Common myeloid progenitor, CD34-positive (primary cell): ENCODE results near the gene THSD7B.

Experiments used
- CTCF ChIA-PET: fragments of 350-600 bp; sonication (Branson Sonifier 250); formaldehyde crosslinking; loops from one replicate; lab custom pipeline; 2021; ENCODE audit warnings: antibody characterized with exemption; lab: Charles Lee
- POLR2A ChIA-PET: fragments of 350-600 bp; sonication (Branson Sonifier 250); formaldehyde crosslinking; loops from one replicate; lab custom pipeline; 2021; ENCODE audit warnings: antibody characterized with exemption; lab: Charles Lee
- DNase-seq, 3 donors: peaks; one replicate each; pipeline versions ENCODE4 v3.0.0 to v3.0.0-alpha.2; 2013
- H3K27ac ChIP-seq, 2 experiments: 1 replicate in 1 of 2; 2 replicates in 1 of 2; pipeline ENCODE4 v1.7.0; 2013; ENCODE audit warnings: inconsistent platforms in 2 of 2, low read length in 2 of 2, mild to moderate bottlenecking in 2 of 2, low read depth in 1 of 2, moderate library complexity in 1 of 2; ENCODE audit not compliant: severe bottlenecking in 2 of 2, insufficient read depth in 1 of 2, poor library complexity in 1 of 2
- H3K27me3 ChIP-seq, 5 experiments: replicated peaks in 2 of 5; 1 replicate in 3 of 5; 2 replicates in 2 of 5; pipeline versions ENCODE4 v1.6.1 to v1.7.0; 2013; ENCODE audit warnings: low read length in 4 of 5, mild to moderate bottlenecking in 2 of 5, moderate library complexity in 2 of 5, inconsistent platforms in 1 of 5; ENCODE audit not compliant: insufficient read depth in 5 of 5, control insufficient read depth in 4 of 5
- H3K36me3 ChIP-seq, 4 experiments: 1 replicate in 2 of 4; 2 replicates in 2 of 4; pipeline versions ENCODE4 v1.6.1 to v1.7.0; 2013; ENCODE audit warnings: low read length in 3 of 4, control low read depth in 1 of 4, mild to moderate bottlenecking in 1 of 4; ENCODE audit not compliant: control insufficient read depth in 4 of 4, insufficient read depth in 4 of 4
- H3K4me1 ChIP-seq, 4 experiments: 1 replicate in 3 of 4; 2 replicates in 1 of 4; pipeline versions ENCODE4 v1.6.1 to v1.7.1; 2013; ENCODE audit warnings: low read length in 3 of 4, mild to moderate bottlenecking in 3 of 4, control low read depth in 1 of 4, inconsistent platforms in 1 of 4, moderate library complexity in 1 of 4; ENCODE audit not compliant: control insufficient read depth in 4 of 4, insufficient read depth in 4 of 4; ENCODE audit errors: control extremely low read depth in 1 of 4
- H3K4me3 ChIP-seq, 7 experiments: 1 replicate in 4 of 7; 2 replicates in 3 of 7; pipeline versions ENCODE4 v1.5.1 to v1.7.0; 2013; ENCODE audit warnings: mild to moderate bottlenecking in 7 of 7, low read length in 6 of 7, moderate library complexity in 6 of 7, inconsistent platforms in 2 of 7, low read depth in 2 of 7, control low read depth in 1 of 7; ENCODE audit not compliant: insufficient read depth in 4 of 7, control insufficient read depth in 1 of 7; ENCODE audit errors: extremely low read depth in 1 of 7
- H3K9me3 ChIP-seq, 5 experiments: 1 replicate in 4 of 5; 2 replicates in 1 of 5; pipeline versions ENCODE4 v1.6.1 to v1.7.1; 2013; ENCODE audit warnings: low read length in 4 of 5, mild to moderate bottlenecking in 2 of 5, inconsistent platforms in 1 of 5, low read depth in 1 of 5, moderate library complexity in 1 of 5; ENCODE audit not compliant: control insufficient read depth in 4 of 5, insufficient read depth in 2 of 5; ENCODE audit errors: control extremely low read depth in 1 of 5
- WGBS: methylation state at CpG from one replicate; pipeline ENCODE4 v1.1.5; 2013; ENCODE audit not compliant: insufficient coverage; 5-methylcytosine and 5-hydroxymethylcytosine counted together

Gene THSD7B

DNA sequence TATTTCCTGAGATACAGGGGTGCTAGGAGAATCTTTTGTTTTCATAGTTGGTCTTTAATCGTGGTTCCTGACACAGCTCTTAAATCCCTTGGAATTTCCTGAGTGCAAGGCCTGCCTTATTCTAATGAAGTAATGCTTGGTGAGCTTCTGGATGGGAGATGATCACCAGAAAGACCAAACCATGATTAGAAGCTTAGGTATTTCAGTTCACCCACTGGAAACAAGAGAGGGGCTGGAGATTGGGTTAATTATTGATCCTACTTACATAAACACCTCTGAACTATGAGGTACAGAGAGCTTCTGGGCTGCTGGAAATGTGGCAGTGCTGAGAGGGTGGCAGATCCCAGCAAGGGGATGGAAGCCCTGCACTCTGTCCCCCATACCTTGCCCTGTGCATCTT, 406.8 kb downstream of the THSD7B start:
- ChIA-PET POLR2A (no interaction called here), CTCF (interaction anchor here (1.2 kb wide), 1 partner anchor 9 kb away, joined by 4 read pairs; no protein-coding TSS in a partner anchor)
- H3K27me3 ChIP-seq: no peaks in the 10 kb centered on the region
- no peak overlapping the region for H3K4me3 ChIP-seq
- no peaks in the 10 kb centered on the region for H3K36me3 ChIP-seq
- H3K4me1 ChIP-seq: no peaks in the 10 kb centered on the region
- H3K27ac ChIP-seq: no peak overlapping the region
- WGBS: 0% methylated on average over 1 of the region's 1 CpG
- no peak for DNase-seq
- no peaks in the 10 kb centered on the region for H3K9me3 ChIP-seq

DNA sequence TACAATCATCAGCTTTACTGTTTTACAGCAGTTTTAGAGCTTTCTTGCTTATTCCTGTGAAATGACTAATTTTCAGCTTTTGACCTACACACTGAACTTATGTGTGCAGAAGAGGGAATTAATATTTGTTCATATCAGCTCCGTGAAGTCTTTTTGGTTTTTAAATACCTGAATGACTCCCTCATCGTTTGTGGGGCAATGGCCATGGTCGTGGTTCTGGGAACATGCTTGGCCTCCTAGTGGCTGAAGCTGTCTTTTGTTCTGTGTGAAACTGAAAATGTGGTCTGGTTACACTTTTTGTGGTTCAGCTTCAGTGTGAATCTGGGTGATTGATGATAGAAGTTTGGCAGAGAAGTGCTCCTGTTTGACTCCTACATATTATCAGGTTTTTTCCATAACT, 408.1 kb downstream of the THSD7B start:
- ChIA-PET CTCF (interaction anchor here (1.0 kb wide), 1 partner anchor 10 kb away, joined by 3 read pairs; no protein-coding TSS in a partner anchor), POLR2A (no interaction called here)
- 60% methylated on average over 2 of the region's 3 CpGs for WGBS
- no peak overlapping the region for H3K4me3 ChIP-seq
- H3K27me3 ChIP-seq: no peaks in the 10 kb centered on the region
- no peaks in the 10 kb centered on the region for H3K36me3 ChIP-seq
- H3K27ac ChIP-seq: no peak overlapping the region
- no peaks in the 10 kb centered on the region for H3K9me3 ChIP-seq
- H3K4me1 ChIP-seq: no peaks in the 10 kb centered on the region
- no peak for DNase-seq

DNA sequence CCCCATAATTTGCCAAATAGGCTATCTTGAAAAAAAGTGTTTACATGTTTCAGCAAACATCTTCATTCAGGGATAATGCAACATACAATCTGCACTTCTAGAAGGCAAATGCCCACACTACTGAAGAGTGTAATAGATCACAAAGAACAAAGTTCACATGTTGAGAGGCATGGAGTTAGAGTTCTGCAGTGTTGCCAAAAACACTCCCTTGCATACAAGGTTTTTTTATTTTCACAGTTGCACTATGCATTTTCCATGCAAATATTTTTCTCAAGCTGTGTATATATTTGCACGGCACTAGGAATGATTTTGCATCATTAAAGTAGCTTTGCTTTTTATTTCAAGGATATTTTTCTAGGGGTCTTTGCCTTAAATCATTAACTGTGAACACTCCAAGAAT, 409.9 kb downstream of the THSD7B start:
- DNase-seq: no peak
- H3K36me3 ChIP-seq: no peaks in the 10 kb centered on the region
- H3K4me1 ChIP-seq: no peaks in the 10 kb centered on the region
- H3K4me3 ChIP-seq: no peak overlapping the region
- CTCF ChIA-PET: no interaction called here
- no peaks in the 10 kb centered on the region for H3K9me3 ChIP-seq
- WGBS: no CpG with 5 or more reads among the region's 1 CpG
- H3K27me3 ChIP-seq: no peaks in the 10 kb centered on the region
- POLR2A ChIA-PET: no interaction called here
- H3K27ac ChIP-seq: no peak overlapping the region

DNA sequence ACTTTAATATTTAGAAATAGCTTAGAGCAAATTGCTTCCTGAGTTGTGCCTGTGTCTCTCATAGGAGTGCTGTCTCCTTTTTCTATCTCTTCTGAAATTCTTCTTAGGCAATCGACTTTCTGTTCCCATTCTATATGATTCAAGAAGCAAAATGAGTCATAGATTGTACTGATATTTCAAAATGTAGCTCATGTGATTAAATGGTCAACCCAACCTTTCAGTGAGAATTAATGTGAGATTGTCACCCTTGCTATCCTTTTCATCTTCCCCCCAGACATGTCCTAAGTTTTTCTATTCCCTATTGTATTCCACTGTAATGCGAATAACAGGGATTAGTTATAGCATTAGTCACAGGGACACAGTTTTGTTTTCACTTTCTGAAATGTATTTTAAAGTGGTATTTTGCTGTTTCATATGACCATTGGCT, 413.6 kb downstream of the THSD7B start:
- no peaks in the 10 kb centered on the region for H3K9me3 ChIP-seq
- H3K27ac ChIP-seq: no peak overlapping the region
- no peak overlapping the region for H3K4me3 ChIP-seq
- ChIA-PET CTCF (no interaction called here), POLR2A (no interaction called here)
- no peaks in the 10 kb centered on the region for H3K27me3 ChIP-seq
- H3K4me1 ChIP-seq: no peaks in the 10 kb centered on the region
- H3K36me3 ChIP-seq: no peaks in the 10 kb centered on the region
- DNase-seq: no peak
- WGBS: no CpG with 5 or more reads among the region's 2 CpGs

DNA sequence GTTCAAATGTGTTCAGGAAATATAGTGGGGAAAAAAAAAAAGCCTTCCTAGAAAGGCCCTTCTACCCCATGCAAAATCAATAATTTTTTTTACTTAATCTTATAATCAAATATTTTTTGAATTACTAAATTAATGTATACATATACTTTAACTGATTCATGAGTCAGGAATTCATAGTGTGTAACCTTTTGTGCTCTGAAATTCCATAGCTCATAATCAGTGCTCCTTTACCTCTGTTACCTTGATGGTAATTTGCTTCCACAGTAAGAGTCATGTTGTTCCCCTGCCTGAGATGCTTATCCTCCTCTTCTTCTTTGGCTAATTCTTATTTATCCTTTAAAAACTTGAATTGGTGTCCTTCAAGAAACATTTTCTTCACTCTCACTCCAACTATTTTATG, 414.2 kb downstream of the THSD7B start:
- Histone ChIP-seq H3K9me3 (no peaks in the 10 kb centered on the region), H3K36me3 (no peaks in the 10 kb centered on the region), H3K27ac (no peak overlapping the region), H3K4me3 (no peak overlapping the region), H3K27me3 (no peaks in the 10 kb centered on the region), H3K4me1 (no peaks in the 10 kb centered on the region)
- DNase-seq: no peak
- POLR2A ChIA-PET: no interaction called here
- CTCF ChIA-PET: no interaction called here

DNA sequence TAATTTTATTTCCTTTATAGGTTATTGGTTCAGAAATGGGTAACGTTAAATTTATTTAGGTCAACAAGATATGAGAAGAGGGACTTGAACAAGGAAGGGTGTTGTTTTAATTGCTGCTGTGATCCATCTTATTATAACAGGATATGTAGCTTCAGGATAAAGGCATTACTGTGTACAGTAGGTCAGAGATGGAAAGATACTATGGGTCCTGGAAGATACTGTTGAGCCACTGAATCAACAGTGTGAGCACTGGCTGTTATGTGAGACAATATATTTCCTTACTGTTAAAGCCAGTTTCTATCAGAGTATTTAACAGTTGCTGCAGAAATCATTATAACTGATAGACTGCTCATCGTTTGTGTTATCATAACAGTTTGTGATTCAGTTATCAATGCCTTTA, 414.7 kb downstream of the THSD7B start:
- ChIA-PET CTCF (no interaction called here), POLR2A (no interaction called here)
- Histone ChIP-seq H3K27me3 (no peaks in the 10 kb centered on the region), H3K36me3 (no peaks in the 10 kb centered on the region), H3K4me1 (no peaks in the 10 kb centered on the region), H3K4me3 (no peak overlapping the region), H3K9me3 (no peaks in the 10 kb centered on the region), H3K27ac (no peak overlapping the region)
- 100% methylated on average over 1 of the region's 2 CpGs for WGBS
- DNase-seq: no peak

DNA sequence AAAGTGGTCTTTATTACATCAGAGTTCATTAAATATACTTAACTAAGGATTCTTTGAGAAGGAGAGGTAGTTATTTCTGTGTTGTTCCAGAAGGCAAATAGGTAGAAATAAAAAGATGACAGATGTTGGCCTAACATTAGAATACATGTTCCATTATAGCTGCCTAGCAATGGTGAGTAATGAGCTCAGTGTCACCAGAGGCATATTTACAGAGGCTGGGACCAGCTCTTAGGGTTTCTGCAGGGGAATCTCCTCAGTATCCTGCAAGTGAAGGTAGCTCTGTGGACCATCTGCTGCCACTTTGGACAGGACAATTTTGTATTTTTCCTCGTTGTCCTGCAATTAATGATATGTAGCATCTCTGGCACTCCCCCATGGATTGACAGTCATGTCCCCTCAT, 416.0 kb downstream of the THSD7B start:
- no CpG with 5 or more reads among the region's 1 CpG for WGBS
- DNase-seq: no peak
- H3K9me3 ChIP-seq: peaks cover 0 to 2% (median 0%) of the 10 kb centered on the region in 5 experiments
- no peaks in the 10 kb centered on the region for H3K4me1 ChIP-seq
- no peak overlapping the region for H3K4me3 ChIP-seq
- ChIA-PET CTCF (interaction anchor here (0.7 to 1.0 kb wide), 2 partner anchors 8 to 9 kb away, joined by 3 to 4 read pairs; no protein-coding TSS in a partner anchor), POLR2A (no interaction called here)
- H3K27ac ChIP-seq: no peak overlapping the region
- no peaks in the 10 kb centered on the region for H3K27me3 ChIP-seq
- no peaks in the 10 kb centered on the region for H3K36me3 ChIP-seq
